Breast epithelium (tissue), 3 donors: ENCODE data around the gene SLFN5.
A peak's percentile ranks its signal among the peaks of the same experiment; 100 is the strongest.

Source experiments
- POLR2A ChIP-seq: fragments of 450-650 bp; IDR thresholded peaks from one replicate; pipeline ENCODE4 v1.6.1; 2016; ENCODE audit warnings: antibody characterized with exemption, mild to moderate bottlenecking, moderate library complexity
- POLR2AphosphoS5 ChIP-seq, 3 donors: sonication (generic); formaldehyde crosslinking; IDR thresholded peaks; one replicate each; pipeline ENCODE4 v1.6.1; 2017; ENCODE audit warnings: antibody characterized with exemption in 3 of 3
- TF ChIP-seq, protein P1 (sequence below), 3 donors: fragments of 450-650 bp; IDR thresholded peaks; one replicate each; pipeline ENCODE4 v1.5.1; 2016 to 2017; ENCODE audit warnings: antibody characterized with exemption in 3 of 3, mild to moderate bottlenecking in 3 of 3, moderate library complexity in 3 of 3

DNA sequence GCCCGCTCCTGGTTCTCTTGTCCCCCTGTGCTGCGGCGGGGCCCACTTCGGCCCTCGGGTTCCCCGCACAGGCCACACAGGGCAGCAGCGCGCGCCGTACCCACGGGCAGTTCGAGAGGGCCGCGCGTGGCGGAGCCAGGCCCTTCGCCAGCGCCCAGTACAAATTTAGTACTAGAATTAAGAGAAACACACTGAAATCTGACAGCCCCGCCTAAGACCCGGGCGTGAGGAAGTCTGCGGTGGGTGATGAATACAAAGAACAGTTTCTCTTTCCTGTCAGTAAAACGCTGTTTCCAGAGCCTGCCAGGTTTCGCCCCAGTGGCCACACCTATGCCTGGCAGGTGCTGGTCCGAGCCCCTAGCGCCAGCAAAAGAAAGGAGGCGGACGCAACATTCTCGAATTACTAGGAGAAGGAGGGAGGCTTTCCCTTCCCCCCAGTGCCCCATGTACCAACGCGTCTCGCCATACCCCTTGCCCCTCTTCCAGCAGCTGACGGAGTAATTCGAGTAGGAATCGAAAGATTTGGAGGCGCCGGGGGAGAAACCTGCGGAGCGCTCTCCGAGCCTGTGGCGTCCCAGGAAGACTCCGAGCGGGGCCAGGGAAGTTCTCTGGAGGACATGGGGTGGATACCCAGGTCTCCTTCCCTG, 591 bp upstream of the SLFN5 start:
- TF ChIP-seq, protein P1, sequence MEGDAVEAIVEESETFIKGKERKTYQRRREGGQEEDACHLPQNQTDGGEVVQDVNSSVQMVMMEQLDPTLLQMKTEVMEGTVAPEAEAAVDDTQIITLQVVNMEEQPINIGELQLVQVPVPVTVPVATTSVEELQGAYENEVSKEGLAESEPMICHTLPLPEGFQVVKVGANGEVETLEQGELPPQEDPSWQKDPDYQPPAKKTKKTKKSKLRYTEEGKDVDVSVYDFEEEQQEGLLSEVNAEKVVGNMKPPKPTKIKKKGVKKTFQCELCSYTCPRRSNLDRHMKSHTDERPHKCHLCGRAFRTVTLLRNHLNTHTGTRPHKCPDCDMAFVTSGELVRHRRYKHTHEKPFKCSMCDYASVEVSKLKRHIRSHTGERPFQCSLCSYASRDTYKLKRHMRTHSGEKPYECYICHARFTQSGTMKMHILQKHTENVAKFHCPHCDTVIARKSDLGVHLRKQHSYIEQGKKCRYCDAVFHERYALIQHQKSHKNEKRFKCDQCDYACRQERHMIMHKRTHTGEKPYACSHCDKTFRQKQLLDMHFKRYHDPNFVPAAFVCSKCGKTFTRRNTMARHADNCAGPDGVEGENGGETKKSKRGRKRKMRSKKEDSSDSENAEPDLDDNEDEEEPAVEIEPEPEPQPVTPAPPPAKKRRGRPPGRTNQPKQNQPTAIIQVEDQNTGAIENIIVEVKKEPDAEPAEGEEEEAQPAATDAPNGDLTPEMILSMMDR (IDR thresholded peaks at IDR 0.05), result peak; percentile 54 to 85 (median 55)
- TF ChIP-seq POLR2A, result no peak
- TF ChIP-seq POLR2AphosphoS5 (IDR thresholded peaks at IDR 0.05), result peak in 1 of 3 donors; percentile 5
